Measurements from ENCODE around the gene OR5H14. TPM values are rescaled to one million over a fixed set of nuclear protein-coding genes. Genes with fewer than 3 reads are reported as not detected.

OR5H14 gene
- total RNA-seq, 1 experiment from 2014 or later: not detected

DNA sequence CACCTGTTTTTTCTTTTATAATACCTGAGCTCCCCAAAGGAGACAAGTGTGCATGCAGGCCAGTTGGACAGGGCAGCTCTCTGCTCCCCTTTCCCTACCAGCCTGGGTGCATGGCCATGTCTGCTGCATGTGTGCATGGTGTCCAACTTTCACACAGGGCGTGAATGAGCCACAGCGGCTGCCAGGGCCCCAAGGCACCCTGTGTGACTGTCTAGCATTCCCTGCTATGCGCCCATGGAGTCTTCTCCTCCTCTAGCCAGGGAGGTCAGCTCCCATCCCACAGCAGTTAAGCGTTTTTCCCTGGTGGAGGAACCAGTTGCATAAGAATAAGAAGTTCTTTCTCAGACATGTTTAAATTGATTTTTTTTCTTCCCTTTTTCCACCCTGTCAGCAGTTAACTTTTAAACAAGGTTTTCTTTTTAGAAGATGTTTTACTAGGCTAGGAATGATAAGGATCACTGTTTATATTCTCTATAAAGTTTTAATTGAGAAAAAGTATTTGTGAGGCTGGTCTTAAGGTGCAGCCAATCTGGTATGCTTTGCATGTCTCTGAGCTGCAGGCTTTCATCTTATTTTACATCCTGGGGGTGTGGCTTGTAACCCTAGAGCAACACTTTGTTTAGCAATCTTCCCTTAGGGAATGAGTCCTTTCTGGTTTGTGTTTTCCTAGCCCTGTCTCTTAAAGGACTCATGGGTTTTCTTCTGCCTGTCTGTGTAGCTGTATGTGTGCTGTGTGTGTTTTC is 37.3 kb upstream of the OR5H14 start:
- no peaks in the 10 kb centered on the region for H3K79me2 ChIP-seq (ENCODE audit: insufficient read depth, low read length)
- no peak overlapping the region for H3T11ph ChIP-seq (ENCODE audit: low read length)
- no peak overlapping the region for H3K4me2 ChIP-seq (ENCODE audit: insufficient read depth, insufficient read length, low read length)
- H3K4me1 ChIP-seq (ENCODE audit: insufficient read depth, low read length): no peaks in the 10 kb centered on the region
- Mint-ChIP-seq H3K4me1 (peaks cover 14 to 16% of the 10 kb centered on the region in 2 experiments), H3K9me3 (peaks cover 2 to 6% of the 10 kb centered on the region in 2 experiments; a peak in 2 of 5 replicates), H3K4me3 (no peak overlapping the region; a peak in 1 of 5 replicates), H3K27me3 (ENCODE audit: low read depth) (no peaks in the 10 kb centered on the region), H3K36me3 (ENCODE audit: insufficient read depth in 1 of 3, low read depth in 3 of 3) (peaks cover 0 to 6% (median 4%) of the 10 kb centered on the region in 3 experiments; a peak in 2 of 7 replicates), H3K27ac (peak overlapping the region; percentile 24 to 64 (median 57); a peak in 6 of 7 replicates)
- no peak overlapping the region for H4K8ac ChIP-seq (replicated peaks; ENCODE audit: insufficient read length, low read depth, low read length)
- H3K23ac ChIP-seq (ENCODE audit: insufficient read length, low read depth, low read length): no peak overlapping the region
- H2AFZ ChIP-seq (ENCODE audit: low read length): no peak overlapping the region
- no peak overlapping the region for H2AK5ac ChIP-seq (ENCODE audit: insufficient read length, low read length)
- no peak overlapping the region for H2BK120ac ChIP-seq (ENCODE audit: low read depth, low read length, poor library complexity, severe bottlenecking)
- no peak overlapping the region for H2BK15ac ChIP-seq (ENCODE audit: low read depth, low read length)
- no peak overlapping the region for H3K56ac ChIP-seq (ENCODE audit: insufficient read length, low read depth, low read length)
- DNase-seq: no peak
- TF ChIP-seq, protein P1, sequence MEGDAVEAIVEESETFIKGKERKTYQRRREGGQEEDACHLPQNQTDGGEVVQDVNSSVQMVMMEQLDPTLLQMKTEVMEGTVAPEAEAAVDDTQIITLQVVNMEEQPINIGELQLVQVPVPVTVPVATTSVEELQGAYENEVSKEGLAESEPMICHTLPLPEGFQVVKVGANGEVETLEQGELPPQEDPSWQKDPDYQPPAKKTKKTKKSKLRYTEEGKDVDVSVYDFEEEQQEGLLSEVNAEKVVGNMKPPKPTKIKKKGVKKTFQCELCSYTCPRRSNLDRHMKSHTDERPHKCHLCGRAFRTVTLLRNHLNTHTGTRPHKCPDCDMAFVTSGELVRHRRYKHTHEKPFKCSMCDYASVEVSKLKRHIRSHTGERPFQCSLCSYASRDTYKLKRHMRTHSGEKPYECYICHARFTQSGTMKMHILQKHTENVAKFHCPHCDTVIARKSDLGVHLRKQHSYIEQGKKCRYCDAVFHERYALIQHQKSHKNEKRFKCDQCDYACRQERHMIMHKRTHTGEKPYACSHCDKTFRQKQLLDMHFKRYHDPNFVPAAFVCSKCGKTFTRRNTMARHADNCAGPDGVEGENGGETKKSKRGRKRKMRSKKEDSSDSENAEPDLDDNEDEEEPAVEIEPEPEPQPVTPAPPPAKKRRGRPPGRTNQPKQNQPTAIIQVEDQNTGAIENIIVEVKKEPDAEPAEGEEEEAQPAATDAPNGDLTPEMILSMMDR (conservative IDR thresholded peaks at IDR 0.05): no peak
- H3K9ac ChIP-seq (ENCODE audit: extremely low read depth, insufficient read length, low read length): no peak overlapping the region
- no peaks in the 10 kb centered on the region for H3K27me3 ChIP-seq (ENCODE audit: insufficient read depth, low read length)
- H3K18ac ChIP-seq (ENCODE audit: insufficient read length, low read depth, low read length): no peak overlapping the region
- H3K14ac ChIP-seq (ENCODE audit: insufficient read depth, low read length): no peak overlapping the region
- H3K9me3 ChIP-seq (ENCODE audit: control insufficient read depth, low read depth, low read length): peaks cover 16% of the 10 kb centered on the region
- H4K20me1 ChIP-seq (ENCODE audit: control insufficient read depth, insufficient read depth, insufficient read length): no peaks in the 10 kb centered on the region
- H4K5ac ChIP-seq (ENCODE audit: insufficient read length, low read depth, low read length): no peak overlapping the region
- H4K91ac ChIP-seq (ENCODE audit: insufficient read length, low read depth, low read length): no peak overlapping the region
- no peaks in the 10 kb centered on the region for H3K23me2 ChIP-seq (ENCODE audit: insufficient read length, low read depth, low read length, poor library complexity, severe bottlenecking)
- no peak overlapping the region for H2BK5ac ChIP-seq (ENCODE audit: insufficient read length, low read length)
- no peak overlapping the region for H3K27ac ChIP-seq (ENCODE audit: insufficient read length, low read depth, low read length)
- H2BK12ac ChIP-seq (ENCODE audit: insufficient read length, low read depth, low read length): no peak overlapping the region
- no CpG with 5 or more reads among the region's 4 CpGs for WGBS (ENCODE audit: extremely low coverage, insufficient read length, low lambda C conversion rate)
- no peak overlapping the region for H2BK20ac ChIP-seq (ENCODE audit: low read depth, low read length, poor library complexity, severe bottlenecking)
- no peak overlapping the region for H3K4ac ChIP-seq (ENCODE audit: low read depth, low read length)
- no peaks in the 10 kb centered on the region for H3K79me1 ChIP-seq (ENCODE audit: insufficient read depth, low read depth, low read length, poor library complexity, severe bottlenecking)

Data from H9 (cell line).